HepG2 (cell line): ENCODE measurements around the gene ZNFX1. TPM values are rescaled to one million over a fixed set of nuclear protein-coding genes. Genes with fewer than 3 reads are reported as not detected.
A peak's percentile ranks its signal among the peaks of the same experiment; 100 is the strongest.

Experiments used
- FOSL1 ChIP-seq: sonication (generic); formaldehyde crosslinking; IDR thresholded peaks from 2 replicates; pipeline ENCODE4 v1.9.0; 2021; ENCODE audit warnings: missing genetic modification reagents, borderline replicate concordance
- GABPB1 ChIP-seq: IDR thresholded peaks from 2 replicates; pipeline ENCODE4 v1.6.1; 2016; ENCODE audit warnings: mild to moderate bottlenecking, missing genetic modification reagents, moderate library complexity, missing compliant biosample characterization
- HNF1A ChIP-seq, 2 experiments: sonication (generic) in 1 of 2; formaldehyde crosslinking in 1 of 2; IDR thresholded peaks; 2 replicates each; pipeline versions ENCODE4 v1.4.0 to v1.6.1; 2016 to 2020; ENCODE audit warnings: borderline replicate concordance in 1 of 2, low read depth in 1 of 2, mild to moderate bottlenecking in 1 of 2, missing genetic modification reagents in 1 of 2
- KDM1A ChIP-seq: IDR thresholded peaks from 2 replicates; pipeline ENCODE4 v1.6.1; 2016; ENCODE audit warnings: missing compliant biosample characterization
- PCBP2 ChIP-seq: fragments of 200-400 bp; formaldehyde crosslinking; optimal IDR thresholded peaks from 2 replicates; pipeline ENCODE3; 2018; ENCODE audit warnings: low read length, low read depth; ENCODE audit not compliant: poor library complexity, severe bottlenecking
- TMF1 ChIP-seq: sonication (generic); formaldehyde crosslinking; IDR thresholded peaks from 2 replicates; pipeline ENCODE4 v1.8.1; 2022; ENCODE audit warnings: low read depth, missing genetic modification reagents
- TRIM22 ChIP-seq: fragments of 450-650 bp; IDR thresholded peaks from 2 replicates; pipeline ENCODE4 v1.6.1; 2017
- XRCC5 ChIP-seq: fragments of 200-400 bp; formaldehyde crosslinking; optimal IDR thresholded peaks from 2 replicates; pipeline ENCODE3; 2017; ENCODE audit warnings: mild to moderate bottlenecking, low read length
- ZBTB46 ChIP-seq: sonication (generic); formaldehyde crosslinking; IDR thresholded peaks from 2 replicates; pipeline ENCODE4 v1.4.0; 2020; ENCODE audit warnings: mild to moderate bottlenecking, missing genetic modification reagents, borderline replicate concordance
- ZNF30 ChIP-seq: sonication (generic); formaldehyde crosslinking; IDR thresholded peaks from 2 replicates; pipeline ENCODE4 v1.5.0; 2020; ENCODE audit warnings: mild to moderate bottlenecking, missing genetic modification reagents
- ZNF335 ChIP-seq: sonication (generic); formaldehyde crosslinking; IDR thresholded peaks from 2 replicates; pipeline ENCODE4 v1.4.0; 2020; ENCODE audit warnings: missing genetic modification reagents
- polyA plus RNA-seq, 8 experiments: library from polyadenylated mRNA; depleted of rRNA in 3 of 8; stranded (reverse) in 7 of 8; unstranded in 1 of 8; fragments of >200 nt; fragmentation: Illumina TruSeq in 4 of 8; extraction: Trizol in 4 of 8; gene quantifications; 2 replicates each; pipeline versions ENCODE4 v1.2.1 to v1.2.3, GENCODE V29; 2011 to 2016; ENCODE audit warnings: low read depth in 4 of 8, missing spikeins in 1 of 8, mixed read lengths in 1 of 8; ENCODE audit not compliant: insufficient read depth in 1 of 8
- total RNA-seq, 5 experiments: library from RNA; depleted of rRNA; stranded (reverse); fragments of >200 nt; fragmentation: Illumina TruSeq; extraction: Trizol; gene quantifications; 2 replicates each; pipeline ENCODE4 v1.2.3, GENCODE V29; 2016; ENCODE audit warnings: low read depth in 1 of 5
- TF ChIP-seq, protein P1 (sequence below): sonication (generic); formaldehyde crosslinking; IDR thresholded peaks from 2 replicates; pipeline ENCODE4 v1.5.0; 2020; ENCODE audit warnings: missing genetic modification reagents, mild to moderate bottlenecking, borderline replicate concordance
- TF ChIP-seq, protein P2 (sequence below): sonication (generic); formaldehyde crosslinking; IDR thresholded peaks from 2 replicates; pipeline ENCODE4 v1.4.0; 2020; ENCODE audit warnings: missing genetic modification reagents

ZNFX1 gene
- total and polyA plus RNA-seq, 2 of the 13 experiments (the other 11 are each of a cell fraction or from before 2014, with no cell fraction given): 2.9 to 11.1 TPM

- no peak for TF ChIP-seq HNF1A (IDR thresholded peaks at IDR 0.05; ENCODE audit: low read depth)
- no peak for TF ChIP-seq HNF1A (CRISPR knock-in tag; IDR thresholded peaks at IDR 0.05; ENCODE audit: borderline replicate concordance)
- no peak for TF ChIP-seq ZBTB46 (CRISPR knock-in tag)
- TF ChIP-seq PCBP2: no peak
- no peak for TF ChIP-seq ZNF30
- no peak for TF ChIP-seq ZNF335 (CRISPR knock-in tag)
- peak; percentile 39 for TF ChIP-seq XRCC5
- no peak for TF ChIP-seq GABPB1 (CRISPR knock-in tag)
- no peak for TF ChIP-seq TMF1
- TF ChIP-seq, protein P1, sequence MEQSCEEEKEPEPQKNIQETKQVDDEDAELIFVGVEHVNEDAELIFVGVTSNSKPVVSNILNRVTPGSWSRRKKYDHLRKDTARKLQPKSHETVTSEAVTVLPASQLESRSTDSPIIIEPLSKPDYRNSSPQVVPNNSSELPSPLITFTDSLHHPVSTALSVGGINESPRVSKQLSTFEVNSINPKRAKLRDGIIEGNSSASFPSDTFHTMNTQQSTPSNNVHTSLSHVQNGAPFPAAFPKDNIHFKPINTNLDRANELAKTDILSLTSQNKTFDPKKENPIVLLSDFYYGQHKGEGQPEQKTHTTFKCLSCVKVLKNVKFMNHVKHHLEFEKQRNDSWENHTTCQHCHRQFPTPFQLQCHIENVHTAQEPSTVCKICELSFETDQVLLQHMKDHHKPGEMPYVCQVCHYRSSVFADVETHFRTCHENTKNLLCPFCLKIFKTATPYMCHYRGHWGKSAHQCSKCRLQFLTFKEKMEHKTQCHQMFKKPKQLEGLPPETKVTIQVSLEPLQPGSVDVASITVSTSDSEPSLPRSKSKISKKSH (CRISPR knock-in tag): no peak
- TF ChIP-seq KDM1A (CRISPR knock-in tag): no peak
- no peak for TF ChIP-seq TRIM22
- TF ChIP-seq, protein P2, sequence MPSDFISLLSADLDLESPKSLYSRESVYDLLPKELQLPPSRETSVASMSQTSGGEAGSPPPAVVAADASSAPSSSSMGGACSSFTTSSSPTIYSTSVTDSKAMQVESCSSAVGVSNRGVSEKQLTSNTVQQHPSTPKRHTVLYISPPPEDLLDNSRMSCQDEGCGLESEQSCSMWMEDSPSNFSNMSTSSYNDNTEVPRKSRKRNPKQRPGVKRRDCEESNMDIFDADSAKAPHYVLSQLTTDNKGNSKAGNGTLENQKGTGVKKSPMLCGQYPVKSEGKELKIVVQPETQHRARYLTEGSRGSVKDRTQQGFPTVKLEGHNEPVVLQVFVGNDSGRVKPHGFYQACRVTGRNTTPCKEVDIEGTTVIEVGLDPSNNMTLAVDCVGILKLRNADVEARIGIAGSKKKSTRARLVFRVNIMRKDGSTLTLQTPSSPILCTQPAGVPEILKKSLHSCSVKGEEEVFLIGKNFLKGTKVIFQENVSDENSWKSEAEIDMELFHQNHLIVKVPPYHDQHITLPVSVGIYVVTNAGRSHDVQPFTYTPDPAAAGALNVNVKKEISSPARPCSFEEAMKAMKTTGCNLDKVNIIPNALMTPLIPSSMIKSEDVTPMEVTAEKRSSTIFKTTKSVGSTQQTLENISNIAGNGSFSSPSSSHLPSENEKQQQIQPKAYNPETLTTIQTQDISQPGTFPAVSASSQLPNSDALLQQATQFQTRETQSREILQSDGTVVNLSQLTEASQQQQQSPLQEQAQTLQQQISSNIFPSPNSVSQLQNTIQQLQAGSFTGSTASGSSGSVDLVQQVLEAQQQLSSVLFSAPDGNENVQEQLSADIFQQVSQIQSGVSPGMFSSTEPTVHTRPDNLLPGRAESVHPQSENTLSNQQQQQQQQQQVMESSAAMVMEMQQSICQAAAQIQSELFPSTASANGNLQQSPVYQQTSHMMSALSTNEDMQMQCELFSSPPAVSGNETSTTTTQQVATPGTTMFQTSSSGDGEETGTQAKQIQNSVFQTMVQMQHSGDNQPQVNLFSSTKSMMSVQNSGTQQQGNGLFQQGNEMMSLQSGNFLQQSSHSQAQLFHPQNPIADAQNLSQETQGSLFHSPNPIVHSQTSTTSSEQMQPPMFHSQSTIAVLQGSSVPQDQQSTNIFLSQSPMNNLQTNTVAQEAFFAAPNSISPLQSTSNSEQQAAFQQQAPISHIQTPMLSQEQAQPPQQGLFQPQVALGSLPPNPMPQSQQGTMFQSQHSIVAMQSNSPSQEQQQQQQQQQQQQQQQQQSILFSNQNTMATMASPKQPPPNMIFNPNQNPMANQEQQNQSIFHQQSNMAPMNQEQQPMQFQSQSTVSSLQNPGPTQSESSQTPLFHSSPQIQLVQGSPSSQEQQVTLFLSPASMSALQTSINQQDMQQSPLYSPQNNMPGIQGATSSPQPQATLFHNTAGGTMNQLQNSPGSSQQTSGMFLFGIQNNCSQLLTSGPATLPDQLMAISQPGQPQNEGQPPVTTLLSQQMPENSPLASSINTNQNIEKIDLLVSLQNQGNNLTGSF (CRISPR knock-in tag): no peak
- no peak for TF ChIP-seq FOSL1 (CRISPR knock-in tag)
Measured at GRCh38 chr20:49245921-49246740, 31.7 kb downstream of the ZNFX1 start (continued).
